HG03521 (cell line): ENCODE results near the gene IFT122.
A peak's percentile ranks its signal among the peaks of the same experiment; 100 is the strongest.

Experiments
- ATAC-seq: cut with Tn5 transposase; IDR thresholded peaks from one replicate; pipeline ENCODE4 v1.9.1; 2021; ENCODE audit warnings: mild to moderate bottlenecking, moderate library complexity; ENCODE audit not compliant: unreplicated experiment

IFT122 gene

GRCh38 chr3:129413687-129414506 lies 26.1 kb upstream of the IFT122 start:
- ATAC-seq: peak; percentile 61

- no peak for ATAC-seq
These were observed 24.6 kb upstream of the IFT122 start for GRCh38 chr3:129415378-129415777.

GRCh38 chr3:129415830-129416229 lies 24.2 kb upstream of the IFT122 start:
- ATAC-seq: no peak

- no peak for ATAC-seq
These were observed 23.6 kb upstream of the IFT122 start for GRCh38 chr3:129416415-129416814.

GRCh38 chr3:129417326-129417725 lies 22.7 kb upstream of the IFT122 start:
- ATAC-seq: no peak

- no peak for ATAC-seq
These were observed 21.7 kb upstream of the IFT122 start for GRCh38 chr3:129418041-129418973.

GRCh38 chr3:129419476-129419875 lies 20.5 kb upstream of the IFT122 start:
- no peak for ATAC-seq

GRCh38 chr3:129421236-129421883 lies 18.7 kb upstream of the IFT122 start:
- ATAC-seq: no peak

GRCh38 chr3:129421988-129422745 lies 17.9 kb upstream of the IFT122 start:
- no peak for ATAC-seq

GRCh38 chr3:129422897-129423296 lies 17.1 kb upstream of the IFT122 start:
- ATAC-seq: no peak

GRCh38 chr3:129424185-129424841 lies 15.7 kb upstream of the IFT122 start:
- peak; percentile 57 for ATAC-seq

GRCh38 chr3:129425213-129425612 lies 14.8 kb upstream of the IFT122 start:
- no peak for ATAC-seq

- no peak for ATAC-seq
These were observed 14.4 kb upstream of the IFT122 start for GRCh38 chr3:129425619-129426018.

- no peak for ATAC-seq
These were observed 12.0 kb upstream of the IFT122 start for GRCh38 chr3:129428007-129428375.

GRCh38 chr3:129428376-129429079 lies 11.5 kb upstream of the IFT122 start, which contains the start of gene EFCAB12:
Gene EFCAB12, minus strand, starts transcription at chr3:129428636. Its CDS starts 148 bp downstream, at chr3:129428488.
- ATAC-seq: peak; percentile 92

GRCh38 chr3:129429080-129429451 lies 11.0 kb upstream of the IFT122 start:
- ATAC-seq: no peak

- no peak for ATAC-seq
These were observed 10.4 kb upstream of the IFT122 start for GRCh38 chr3:129429602-129430001.

- ATAC-seq: no peak
These were observed 8.0 kb upstream of the IFT122 start for GRCh38 chr3:129432036-129432435.

GRCh38 chr3:129432671-129433070 lies 7.4 kb upstream of the IFT122 start:
- no peak for ATAC-seq
